ENCODE measurements around the gene COMMD3. TPM values are rescaled to one million over a fixed set of nuclear protein-coding genes. Genes with fewer than 3 reads are reported as not detected.

Gene COMMD3
- total RNA-seq, 1 experiment from 2014 or later, result 119 TPM

DNA sequence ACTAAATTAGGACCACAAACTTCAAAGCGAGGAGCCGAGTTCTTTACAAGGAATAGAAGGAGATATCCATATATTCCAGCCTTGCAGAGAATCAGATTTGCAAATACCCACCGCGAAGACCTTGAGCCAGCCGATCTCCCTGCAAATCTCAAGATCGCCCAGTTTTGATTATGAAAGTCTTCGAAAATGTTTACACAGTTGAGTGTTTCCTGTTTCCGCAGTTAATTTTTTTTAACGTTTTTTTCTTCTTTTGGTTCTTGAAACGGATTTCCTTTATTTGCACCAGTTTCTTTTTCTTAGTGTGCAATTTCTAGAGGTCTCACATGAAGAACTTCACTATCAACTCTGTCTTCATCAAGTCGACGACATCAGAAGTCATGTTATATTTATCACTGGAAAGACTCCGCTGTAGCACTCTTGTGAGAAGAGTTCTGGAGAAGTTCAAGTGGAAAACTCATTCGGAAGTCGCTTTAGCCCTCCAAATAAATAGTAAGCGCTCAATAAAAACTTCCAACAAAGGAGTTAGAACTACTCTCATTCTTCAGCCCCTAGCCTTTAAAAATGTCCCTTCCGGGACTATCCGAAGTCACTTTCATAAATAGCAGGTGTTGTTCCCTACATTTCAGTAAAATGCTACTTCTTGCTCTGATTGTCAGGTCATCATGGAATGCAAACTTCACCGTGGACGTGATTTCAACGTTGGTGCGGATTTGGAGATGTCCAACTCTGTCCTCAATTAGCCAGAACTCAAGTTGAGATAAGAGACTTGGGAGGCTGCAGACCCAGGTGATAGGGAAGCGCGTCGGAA is 17.2 kb downstream of the COMMD3 start:
- DNase-seq (ENCODE audit: low spot score), result no peak
- in situ Hi-C loops (cut with HindIII; ENCODE audit: low sequenced_read_pairs), result no loop called here

DNA sequence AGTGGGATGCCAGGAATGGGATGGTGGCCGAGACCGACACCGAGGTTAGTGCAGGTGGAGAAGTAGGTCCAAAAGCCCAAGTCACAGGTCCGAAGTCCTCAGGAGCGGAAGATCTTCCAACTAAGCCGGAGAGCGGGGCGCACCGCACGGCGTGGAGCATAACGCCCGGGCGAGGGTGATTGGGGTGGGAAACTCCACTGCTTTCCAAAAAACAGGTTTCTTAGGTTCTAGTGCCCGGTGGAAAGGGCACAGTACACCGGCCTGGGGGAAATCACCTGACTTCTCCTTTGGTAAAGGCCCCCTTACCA is 17.7 kb downstream of the COMMD3 start:
- in situ Hi-C loops (cut with HindIII; ENCODE audit: low sequenced_read_pairs), result no loop called here
- no peak for DNase-seq (ENCODE audit: low spot score)

DNA sequence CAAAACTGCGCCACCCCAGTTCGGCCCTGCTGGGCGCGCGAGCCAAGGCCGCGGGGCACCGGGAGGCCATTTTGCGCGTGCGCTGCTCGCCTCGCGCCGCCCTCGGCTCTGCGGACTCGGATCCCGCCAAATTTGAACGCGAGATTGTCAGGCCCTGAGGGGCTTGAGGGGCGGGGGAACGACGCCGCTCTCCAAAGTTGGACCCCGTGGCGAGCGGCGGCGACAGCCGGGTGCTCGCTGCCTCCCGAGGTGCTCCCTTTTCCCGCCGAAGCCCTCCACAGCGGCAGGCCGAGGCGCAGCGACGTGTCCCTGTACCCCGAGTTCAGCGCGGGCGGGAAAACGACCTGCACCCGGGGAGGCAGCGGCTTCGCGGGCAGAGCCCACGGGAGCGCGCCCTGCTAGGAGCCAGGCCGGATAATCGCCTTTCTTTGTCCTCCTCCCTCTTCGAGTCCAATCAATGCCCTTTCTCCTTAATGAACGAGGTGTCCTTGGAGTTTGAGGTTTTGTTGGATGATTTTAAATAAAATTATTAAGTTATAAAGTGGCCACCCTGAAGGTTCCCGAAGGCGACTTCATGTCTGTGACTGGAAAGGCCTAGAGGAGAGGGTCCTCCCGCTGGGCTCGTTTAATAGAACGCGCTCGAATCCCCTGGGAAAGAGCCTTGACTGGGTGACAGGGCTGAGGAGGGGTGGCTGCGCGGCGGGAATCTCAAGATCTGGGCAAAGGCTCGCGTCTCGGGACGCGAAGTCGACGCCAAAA is 18.4 kb downstream of the COMMD3 start:
- in situ Hi-C loops (cut with HindIII; ENCODE audit: low sequenced_read_pairs), result no loop called here
- no peak for DNase-seq (ENCODE audit: low spot score)

DNA sequence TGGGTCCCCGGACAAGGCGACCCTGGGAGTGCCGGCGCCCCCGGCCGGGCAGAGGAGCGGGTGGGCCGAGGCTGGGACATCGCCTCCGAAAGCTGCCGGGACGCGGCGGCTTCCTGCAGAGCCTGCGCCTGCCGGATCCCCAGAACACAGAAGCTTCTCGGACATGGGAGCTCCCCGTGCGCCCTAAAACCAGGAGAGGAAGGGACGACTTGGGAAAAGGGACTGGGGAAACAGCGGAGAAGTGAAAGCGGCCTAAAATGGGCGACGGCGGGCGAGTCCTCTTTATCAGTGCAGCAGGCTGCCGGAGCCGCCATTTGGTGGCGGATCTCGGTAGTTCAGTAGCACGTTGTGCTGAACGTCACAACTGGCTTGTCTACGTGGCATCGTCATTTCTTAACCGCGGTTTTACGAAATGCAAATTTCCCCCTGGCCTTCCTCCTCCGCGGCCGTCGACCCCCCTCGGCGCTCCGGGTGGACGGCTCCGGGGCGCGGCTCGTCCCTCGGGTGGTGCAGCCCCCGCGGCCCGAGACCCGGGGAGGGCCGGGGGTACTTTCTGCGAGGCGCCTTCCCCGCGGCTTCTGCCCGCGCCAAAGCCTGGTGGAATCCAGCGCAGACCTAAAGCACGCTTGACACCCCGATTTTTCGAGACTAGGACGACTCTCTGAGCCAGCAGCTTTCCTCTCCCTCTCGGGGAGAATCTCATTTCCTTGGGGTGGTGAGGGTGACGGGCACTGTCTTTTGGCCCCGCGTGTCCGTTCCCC is 19.2 kb downstream of the COMMD3 start:
- in situ Hi-C loops (cut with HindIII; ENCODE audit: low sequenced_read_pairs), result no loop called here
- DNase-seq (ENCODE audit: low spot score), result no peak

DNA sequence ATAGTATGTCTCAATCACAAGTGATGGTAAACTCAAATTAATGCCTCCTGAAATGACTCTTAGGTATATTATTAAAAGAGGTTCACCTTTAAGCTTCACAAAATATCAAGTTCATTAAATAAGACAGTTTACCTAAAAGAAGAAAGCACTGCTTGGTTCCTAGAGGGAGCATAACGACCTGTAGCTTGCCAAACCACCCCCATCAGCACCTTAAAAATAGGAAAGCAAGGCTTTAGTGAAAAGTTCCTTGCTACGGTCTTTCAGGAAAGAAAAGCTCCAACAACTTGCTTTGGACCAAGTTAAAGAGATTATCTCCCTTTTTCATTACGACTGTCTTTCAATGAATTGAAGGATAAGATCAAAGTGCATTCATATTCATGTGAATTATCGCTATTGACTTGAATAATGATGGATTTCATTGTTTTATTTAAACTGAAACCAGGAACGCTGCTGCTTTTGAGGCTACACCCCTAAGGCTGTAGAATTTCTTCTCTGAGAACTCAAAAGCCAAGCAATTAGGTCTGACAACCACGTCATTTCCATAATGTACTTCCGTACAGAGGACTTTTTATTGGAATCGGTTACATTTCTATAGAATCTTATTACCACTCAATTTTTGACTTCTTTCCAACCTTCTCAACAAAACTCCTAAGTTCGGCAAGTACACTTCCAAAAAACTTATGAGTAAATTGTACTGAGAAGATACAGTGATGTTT is 22.2 kb downstream of the COMMD3 start:
- in situ Hi-C loops (cut with HindIII; ENCODE audit: low sequenced_read_pairs), result no loop called here
- DNase-seq (ENCODE audit: low spot score), result no peak

DNA sequence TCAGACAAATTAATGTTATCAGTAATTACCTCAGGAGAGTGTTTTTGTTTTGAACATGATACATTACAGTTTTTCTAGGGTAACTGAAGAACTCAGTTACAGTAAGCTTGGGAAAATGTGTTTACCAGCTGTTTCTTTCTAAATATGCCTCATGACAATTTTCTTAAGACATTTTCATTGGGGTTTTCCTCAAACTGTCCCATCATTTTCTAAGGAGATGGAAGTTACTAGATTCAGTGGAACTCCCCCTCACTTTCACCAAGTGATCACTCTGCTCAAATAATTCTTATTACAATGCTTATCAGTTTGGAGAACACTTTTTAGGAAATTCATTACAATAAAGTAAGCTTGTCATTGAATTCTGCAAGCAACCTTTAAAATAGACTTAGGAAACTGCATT is 22.7 kb downstream of the COMMD3 start:
- in situ Hi-C loops (cut with HindIII; ENCODE audit: low sequenced_read_pairs), result no loop called here
- no peak for DNase-seq (ENCODE audit: low spot score)

DNA sequence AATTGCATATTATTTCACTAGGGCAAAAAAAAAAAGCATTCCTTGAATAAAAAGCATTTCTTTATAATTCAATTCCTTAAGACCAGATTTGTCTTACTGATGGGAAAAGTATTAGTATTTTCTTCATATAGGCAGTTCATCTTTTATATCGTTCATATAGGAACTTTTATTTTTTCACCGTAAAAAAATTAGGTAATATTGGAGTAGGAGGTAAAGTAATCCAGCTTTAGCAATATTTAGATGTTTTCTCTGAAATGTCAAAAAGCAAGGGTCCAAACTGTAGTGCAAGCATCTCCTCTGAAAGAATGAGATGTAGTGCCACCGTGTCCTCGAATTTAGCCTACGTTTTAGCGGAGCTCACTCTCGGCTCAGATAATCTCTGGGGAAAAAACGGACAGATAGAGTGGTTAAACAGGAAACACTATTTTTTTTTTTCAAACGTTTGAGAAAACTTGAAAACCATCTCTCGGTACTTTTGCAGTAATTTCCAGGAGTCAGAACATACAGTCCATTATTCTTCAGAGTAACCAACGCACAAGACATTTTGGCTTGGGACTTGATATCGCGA is 23.7 kb downstream of the COMMD3 start:
- no peak for DNase-seq (ENCODE audit: low spot score)

DNA sequence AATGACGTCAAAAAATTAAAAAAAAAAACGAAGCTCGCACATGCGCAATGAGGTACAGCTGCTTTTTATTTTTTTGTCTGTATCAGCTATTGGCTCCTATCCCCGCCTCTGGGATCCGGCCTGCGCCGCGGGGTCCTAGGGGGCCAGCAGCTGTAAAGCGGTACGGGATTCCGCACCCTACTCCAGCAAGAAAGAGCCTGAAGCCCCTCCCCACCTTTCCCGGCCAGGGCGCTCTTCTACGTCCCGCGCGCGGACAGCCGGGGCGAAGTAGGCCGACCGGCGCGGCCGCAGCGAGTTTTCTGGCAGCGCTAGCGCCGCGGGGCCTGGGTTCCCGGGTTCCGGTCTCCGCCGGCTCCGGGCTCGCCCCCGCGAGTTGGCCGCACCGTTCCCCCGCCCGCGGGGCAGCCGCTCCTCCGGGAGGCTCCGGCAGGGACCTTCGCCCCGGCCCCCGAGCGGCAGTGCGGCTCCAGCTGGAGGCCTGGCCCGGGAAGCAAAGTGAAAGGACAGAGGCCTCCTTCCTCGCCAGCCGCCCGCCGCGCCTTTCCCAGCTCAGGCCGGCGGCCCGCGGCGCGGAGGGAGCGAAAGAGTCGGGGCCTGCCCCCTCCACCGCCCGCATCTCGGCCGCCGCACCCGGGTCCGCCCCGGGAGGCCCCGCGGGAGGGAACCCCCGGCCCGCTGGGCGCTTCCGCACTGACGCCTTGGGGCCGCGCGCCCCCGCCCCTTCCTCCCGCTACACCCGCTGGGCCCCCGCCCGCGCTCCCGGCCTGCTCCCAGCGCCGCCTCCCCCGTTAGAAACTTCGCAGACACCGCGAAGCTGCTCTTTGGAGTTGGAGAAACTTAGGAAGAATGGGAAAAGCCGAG is 24.4 kb downstream of the COMMD3 start:
- in situ Hi-C loops (cut with HindIII; ENCODE audit: low sequenced_read_pairs), result no loop called here

More for the DNA sequence above, 23.7 kb downstream of the COMMD3 start:
- in situ Hi-C loops (cut with HindIII; ENCODE audit: low sequenced_read_pairs), result no loop called here

DNA sequence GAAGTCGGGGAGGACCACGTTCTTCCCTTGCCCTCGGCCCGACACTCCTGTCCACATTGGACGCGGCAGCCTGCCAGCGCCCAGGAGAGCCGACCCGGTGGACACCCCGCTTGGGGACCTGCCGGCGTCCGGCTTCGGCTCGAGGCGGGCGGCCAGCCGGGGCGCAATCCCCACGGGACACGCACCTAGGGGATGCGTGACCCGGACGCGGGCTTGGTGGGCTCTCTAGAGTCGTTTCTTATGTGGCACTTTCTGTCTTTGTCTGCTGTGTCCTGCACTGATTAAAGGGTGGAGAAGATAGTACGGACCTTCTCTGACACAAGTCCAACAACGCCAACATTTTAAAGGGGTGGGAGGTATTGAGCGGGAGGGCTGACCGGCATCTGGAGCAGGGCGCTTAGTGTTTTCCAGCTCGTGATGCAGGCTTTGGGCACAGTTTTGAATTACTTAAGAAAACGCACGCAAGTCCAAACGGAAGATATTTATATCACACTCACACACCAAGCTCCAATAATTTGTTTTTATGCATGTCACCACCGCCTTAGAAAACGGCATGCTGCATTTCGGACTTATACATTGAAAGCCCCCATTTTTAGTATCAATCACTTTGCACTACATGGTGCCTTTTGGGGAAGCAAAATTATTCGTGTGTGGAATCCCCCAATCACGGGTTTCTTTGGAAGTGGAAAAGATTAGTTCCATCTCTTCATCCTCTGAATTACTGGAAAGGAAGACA is 25.2 kb downstream of the COMMD3 start:
- DNase-seq (ENCODE audit: low spot score), result no peak
- in situ Hi-C loops (cut with HindIII; ENCODE audit: low sequenced_read_pairs), result no loop called here

More for the DNA sequence above, 24.4 kb downstream of the COMMD3 start:
- DNase-seq (ENCODE audit: low spot score), result peak; percentile 48

DNA sequence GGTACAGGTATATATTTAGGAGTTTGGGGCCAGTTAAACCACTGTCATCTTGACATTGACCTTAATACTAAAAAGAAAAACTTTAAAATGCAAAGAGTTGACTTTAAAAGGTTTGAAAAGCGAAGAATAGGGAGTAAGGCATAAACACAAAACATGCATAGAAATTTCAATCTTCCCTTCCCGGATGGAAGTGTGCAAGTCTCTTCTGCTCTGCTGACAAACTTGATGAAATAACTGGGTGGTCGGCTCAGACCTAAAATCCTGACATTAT is 25.7 kb downstream of the COMMD3 start:
- in situ Hi-C loops (cut with HindIII; ENCODE audit: low sequenced_read_pairs), result no loop called here
- DNase-seq (ENCODE audit: low spot score), result no peak

DNA sequence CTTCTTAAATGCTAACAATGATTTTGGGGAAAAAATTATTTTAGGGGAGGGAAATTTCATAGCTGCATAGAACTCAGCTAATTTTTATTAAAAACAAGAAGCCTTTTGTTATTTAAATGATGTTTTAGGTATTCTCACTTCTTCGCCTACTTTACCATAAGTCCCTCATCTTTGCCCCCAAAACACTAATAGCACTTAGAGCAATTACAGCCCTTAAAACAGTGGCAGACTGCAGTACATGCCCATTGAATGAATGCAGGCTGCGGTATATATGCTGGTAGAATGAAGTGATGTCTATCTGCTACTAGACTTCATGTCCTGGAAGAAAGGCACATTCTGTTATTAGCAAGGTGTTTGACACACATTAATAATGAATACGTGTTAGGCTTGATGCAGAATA is 26.2 kb downstream of the COMMD3 start:
- no peak for DNase-seq (ENCODE audit: low spot score)
- in situ Hi-C loops (cut with HindIII; ENCODE audit: low sequenced_read_pairs), result no loop called here

DNA sequence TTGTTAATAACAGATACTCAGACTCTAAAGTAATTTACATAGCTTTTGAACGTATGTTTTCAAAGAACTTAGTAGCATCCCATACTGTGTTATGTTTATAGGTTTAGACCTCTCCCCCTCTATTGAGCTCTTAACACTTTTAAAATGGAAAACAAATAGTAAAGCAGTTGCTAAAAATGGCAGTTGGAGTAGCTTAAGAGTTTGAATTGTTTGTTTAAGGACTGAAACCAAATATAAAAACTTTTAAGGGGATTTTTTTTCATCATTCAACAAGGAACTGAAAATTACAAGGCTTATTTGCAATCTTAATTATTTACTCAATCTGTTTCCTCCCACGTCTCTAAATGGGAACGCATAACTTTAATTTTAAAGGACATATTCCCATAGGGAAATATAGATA is 27.5 kb downstream of the COMMD3 start:
- in situ Hi-C loops (cut with HindIII; ENCODE audit: low sequenced_read_pairs), result no loop called here
- no peak for DNase-seq (ENCODE audit: low spot score)

DNA sequence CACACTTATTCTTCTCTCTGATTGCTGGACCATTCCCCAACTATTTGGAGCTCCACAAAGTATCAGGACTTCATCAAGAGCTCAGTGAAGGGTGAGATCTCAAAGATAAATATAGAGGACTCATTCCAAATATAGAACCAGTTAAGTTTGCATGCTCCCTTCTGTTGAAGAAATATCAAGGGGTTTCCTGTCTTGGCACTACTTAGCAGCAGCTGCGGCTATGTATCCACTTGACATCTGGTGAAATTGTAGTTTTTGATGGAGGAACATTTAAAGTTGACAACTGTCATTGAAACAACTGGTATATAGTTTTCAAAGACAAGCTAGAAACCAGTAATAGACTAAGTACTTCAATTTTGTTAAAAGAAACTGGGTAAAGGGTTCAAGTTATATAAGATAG is 28.1 kb downstream of the COMMD3 start:
- peak; percentile 50 for DNase-seq (ENCODE audit: low spot score)
- in situ Hi-C loops (cut with HindIII; ENCODE audit: low sequenced_read_pairs), result no loop called here

DNA sequence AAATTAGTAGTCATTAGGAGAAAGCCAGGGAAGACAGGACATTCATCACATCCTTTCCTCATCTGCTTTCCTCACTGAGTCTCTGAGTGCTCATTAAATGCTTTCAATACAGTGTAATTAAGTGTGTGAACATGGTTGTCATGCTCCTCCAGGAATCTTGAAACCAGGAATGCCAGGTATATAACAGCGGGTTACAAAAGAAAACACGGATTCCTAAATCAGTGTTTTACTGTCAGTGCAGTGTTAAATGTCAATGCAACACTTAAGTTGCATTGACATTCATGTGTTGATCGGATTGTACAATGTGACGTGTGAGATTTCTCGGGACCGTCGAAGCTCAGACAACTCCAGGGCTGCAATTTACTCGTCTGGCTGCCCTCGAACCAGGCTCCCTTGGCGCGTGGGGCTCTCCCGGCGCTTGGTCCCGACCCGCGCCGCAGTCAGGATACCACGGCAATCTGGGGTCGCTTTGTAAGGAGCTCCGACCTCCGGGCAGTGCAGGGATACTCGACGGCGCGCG is 28.7 kb downstream of the COMMD3 start:
- in situ Hi-C loops (cut with HindIII; ENCODE audit: low sequenced_read_pairs), result no loop called here
- DNase-seq (ENCODE audit: low spot score), result peak; percentile 67

DNA sequence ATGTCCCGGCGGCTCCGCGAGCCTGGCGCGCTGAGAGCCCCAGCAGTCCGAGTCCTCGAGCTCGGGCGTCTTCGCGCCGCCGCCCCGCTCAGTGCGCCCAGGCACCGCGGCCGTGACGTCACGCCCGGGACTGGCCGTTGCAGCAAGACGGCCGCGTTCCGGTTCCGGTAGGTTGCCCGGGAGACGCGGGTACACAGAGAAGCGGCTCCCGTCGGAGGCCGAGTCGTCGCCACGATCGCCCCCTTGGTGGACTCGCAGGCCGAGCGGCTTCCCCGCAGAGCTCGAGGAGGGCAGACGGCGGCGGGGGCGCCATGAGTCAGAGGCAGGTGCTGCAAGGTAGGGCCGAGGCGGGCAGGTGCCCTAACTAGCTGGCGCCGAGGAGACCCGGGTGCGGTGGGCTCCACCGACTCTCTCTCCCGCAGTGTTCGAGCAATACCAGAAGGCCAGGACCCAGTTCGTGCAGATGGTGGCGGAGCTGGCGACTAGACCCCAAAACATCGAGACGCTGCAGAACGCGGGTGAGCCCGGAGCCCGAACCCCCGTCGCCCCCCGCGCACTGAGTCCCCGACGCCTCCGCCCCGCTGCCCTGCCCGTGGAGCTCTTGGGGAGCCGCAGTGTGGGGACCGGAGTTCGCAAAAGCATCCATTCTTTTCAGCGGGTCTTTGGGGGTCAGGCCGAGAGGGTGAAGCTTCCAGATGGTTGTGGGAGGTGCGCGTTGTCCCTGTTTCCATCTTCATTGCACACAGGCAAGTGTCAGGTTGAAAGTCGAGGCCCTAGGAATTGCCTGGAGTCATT is 29.3 kb downstream of the COMMD3 start, which contains the start of gene SPAG6:
Gene SPAG6 (plus strand): TSS at position 196 of the 795 bp plus-strand sequence. CDS start 116 bp downstream, at position 312.
- in situ Hi-C loops (cut with HindIII; ENCODE audit: low sequenced_read_pairs), result no loop called here

DNA sequence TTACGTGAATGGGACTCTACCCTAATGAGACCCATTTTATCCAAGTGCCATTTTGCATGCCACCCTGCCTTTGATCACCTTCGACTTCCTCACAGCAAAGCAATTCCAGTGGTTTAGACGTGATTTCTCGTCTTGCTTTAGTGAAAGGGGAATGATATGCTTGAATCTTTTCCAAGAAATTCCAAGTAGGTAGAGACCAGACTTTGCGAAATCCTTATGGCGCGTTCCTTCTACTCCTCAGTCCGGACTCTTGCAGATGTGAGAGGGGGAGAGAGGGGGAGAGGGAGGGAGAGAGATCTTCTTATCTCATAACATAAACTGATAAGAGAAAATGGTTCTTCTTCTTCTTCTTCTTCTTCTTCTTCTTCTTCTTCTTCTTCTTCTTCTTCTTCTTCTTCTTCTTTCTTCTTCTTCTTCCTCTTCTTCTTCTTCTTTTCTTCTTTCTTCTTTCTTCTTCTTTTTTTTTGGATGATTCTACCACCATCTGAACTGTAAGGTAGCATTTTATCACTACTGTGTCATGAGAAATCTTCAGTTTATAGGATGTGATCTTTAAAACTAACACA is 30.0 kb downstream of the COMMD3 start:
- in situ Hi-C loops (cut with HindIII; ENCODE audit: low sequenced_read_pairs), result no loop called here

More for the DNA sequence above, 29.3 kb downstream of the COMMD3 start, which contains the start of gene SPAG6:
- DNase-seq (ENCODE audit: low spot score), result no peak

More for the DNA sequence above, 30.0 kb downstream of the COMMD3 start:
- DNase-seq (ENCODE audit: low spot score), result no peak

All from G401 (cell line).